ENCODE measurements around the gene MKRN2OS.

The MKRN2OS gene, protein sequence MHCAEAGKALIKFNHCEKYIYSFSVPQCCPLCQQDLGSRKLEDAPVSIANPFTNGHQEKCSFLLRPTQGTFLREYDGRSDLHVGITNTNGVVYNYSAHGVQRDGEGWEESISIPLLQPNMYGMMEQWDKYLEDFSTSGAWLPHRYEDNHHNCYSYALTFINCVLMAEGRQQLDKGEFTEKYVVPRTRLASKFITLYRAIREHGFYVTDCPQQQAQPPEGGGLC

GRCh38 chr3:12545473-12545791, at the start of gene MKRN2OS:
TSS of gene MKRN2OS (minus strand) at chr3:12545499. CDS start at chr3:12545464, 35 bp downstream.
- no peak for DNase-seq (ENCODE audit: low read depth in 2 of 2)

DNA sequence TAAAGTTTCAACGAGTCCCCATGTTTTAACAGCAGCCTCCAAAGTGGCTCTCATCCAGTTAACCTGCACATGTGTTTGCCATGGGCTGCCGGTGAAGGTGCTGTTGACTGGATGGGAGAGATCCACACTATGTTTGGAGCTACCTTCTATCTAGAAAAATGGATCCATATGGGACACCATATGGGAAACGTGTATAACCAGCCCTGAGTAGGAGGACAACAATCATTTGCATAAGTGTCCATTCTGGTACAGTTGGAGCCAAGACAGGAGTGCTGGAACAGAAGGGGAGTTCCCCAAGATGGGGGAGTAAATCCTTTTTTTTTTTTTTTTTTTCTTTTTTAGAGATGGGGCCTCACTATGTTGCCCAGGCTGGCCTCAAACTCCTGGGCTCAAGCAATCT, 48.2 kb upstream of the MKRN2OS start:
- no peak for DNase-seq (ENCODE audit: low read depth in 2 of 2)

GRCh38 chr3:12591997-12592715, 46.9 kb upstream of the MKRN2OS start:
- DNase-seq (ENCODE audit: low read depth in 2 of 2), result no peak

GRCh38 chr3:12591456-12591855, 46.2 kb upstream of the MKRN2OS start:
- no peak for DNase-seq (ENCODE audit: low read depth in 2 of 2)

GRCh38 chr3:12590096-12590495, 44.8 kb upstream of the MKRN2OS start:
- DNase-seq (ENCODE audit: low read depth in 2 of 2), result no peak

GRCh38 chr3:12588039-12589009, 43.0 kb upstream of the MKRN2OS start:
- no peak for DNase-seq (ENCODE audit: low read depth in 2 of 2)

GRCh38 chr3:12586403-12586802, 41.1 kb upstream of the MKRN2OS start:
- no peak for DNase-seq (ENCODE audit: low read depth in 2 of 2)

DNA sequence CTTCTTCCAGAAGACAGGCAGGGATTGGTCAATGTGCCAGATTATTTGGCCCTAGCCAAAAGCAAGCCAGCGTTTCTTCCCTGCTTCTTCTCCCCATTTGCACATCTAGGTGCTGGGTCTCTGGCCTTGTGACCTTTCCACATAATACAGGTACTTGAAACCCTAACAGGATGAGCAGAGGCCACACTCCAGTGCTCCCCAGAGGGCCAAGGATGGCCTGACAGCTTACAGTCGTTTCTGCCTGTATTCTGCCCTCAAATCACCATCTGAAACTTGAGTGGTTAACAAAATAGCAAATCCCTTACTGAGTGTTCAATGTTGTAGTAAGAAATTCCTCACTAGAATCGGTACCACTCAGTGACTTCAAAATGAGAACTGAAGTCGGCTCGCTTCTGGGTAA, 40.7 kb upstream of the MKRN2OS start:
- no peak for DNase-seq (ENCODE audit: low read depth in 2 of 2)

- DNase-seq (ENCODE audit: low read depth in 2 of 2), result no peak
Measured at GRCh38 chr3:12585181-12585580, 39.9 kb upstream of the MKRN2OS start.

DNA sequence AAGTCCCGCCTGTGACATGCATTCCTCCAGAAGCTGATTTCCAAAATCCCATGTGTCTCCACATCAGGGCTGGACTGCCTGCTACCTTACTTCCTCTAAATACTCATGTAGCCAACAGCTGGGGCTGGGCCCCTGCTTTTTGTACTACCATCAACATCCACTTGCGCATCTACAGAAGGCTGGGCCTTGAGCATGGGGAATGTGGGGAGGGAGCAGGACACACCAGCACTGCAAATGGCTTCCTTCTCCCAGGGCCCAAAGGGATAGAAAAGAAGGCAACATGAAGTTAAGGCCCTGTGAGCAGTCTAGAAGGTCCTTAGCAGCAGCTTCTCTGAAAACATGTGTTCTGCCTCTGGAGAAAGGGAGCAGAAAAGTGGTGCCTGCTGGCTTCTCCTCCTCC, 38.8 kb upstream of the MKRN2OS start:
- no peak for DNase-seq (ENCODE audit: low read depth in 2 of 2)

DNA sequence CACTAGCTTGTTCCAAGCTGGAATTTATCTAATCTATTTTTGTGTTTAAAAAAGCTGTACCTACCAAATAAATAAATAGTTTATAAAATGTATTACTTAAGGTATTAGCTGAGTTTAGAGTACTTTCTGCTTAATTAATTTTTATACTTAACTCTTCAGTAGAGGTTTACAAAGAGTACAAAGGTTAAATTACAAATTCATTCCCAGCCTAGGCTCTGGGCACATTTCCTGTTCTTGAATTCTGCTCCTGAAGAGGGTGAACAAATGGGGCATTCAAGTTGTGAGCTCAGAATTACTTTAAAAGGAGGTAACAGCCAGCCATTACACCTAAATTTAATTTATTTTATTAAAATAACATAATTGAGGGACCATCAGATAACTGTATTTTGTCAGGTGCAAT, 38.0 kb upstream of the MKRN2OS start:
- no peak for DNase-seq (ENCODE audit: low read depth in 2 of 2)

DNA sequence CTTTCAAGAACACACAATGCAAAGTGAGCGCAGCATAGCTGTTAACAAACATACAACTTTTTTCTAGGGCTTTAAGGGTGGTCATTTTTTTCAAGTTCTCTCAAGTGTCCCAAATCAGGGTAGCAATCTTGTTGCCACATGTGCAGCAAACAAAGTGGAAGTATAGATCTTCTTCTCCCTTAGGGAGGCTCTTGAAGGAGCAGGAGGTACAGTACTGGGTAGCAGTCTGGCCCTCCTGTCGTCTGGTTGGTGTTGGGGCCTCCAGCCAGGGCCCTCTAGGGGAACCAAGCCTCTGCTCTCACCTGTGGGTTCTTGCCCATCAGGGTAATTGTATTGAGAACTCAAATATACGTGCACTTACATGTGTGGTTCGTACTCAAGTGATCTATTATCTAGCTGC, 37.4 kb upstream of the MKRN2OS start:
- no peak for DNase-seq (ENCODE audit: low read depth in 2 of 2)

DNA sequence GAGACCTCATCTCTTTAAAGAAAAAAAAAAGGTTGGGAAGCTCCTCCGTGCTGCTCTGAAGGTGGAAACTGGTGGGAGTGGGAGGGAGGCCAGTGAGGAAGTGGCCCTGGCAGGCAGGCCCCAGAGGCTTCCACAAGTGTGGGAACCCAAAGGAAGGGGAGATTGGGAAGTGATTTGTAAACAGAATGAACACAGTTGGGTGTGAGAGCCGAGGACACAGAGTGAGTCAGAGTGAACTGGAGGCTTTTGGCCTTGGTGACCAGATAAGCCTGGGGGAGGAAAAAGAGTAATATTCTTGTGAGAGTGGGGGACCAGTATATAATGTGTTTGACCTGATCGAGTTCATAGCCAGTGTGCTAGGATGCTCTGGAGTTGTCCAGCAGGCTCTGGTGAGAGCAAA, 34.6 kb upstream of the MKRN2OS start:
- DNase-seq (ENCODE audit: low read depth in 2 of 2), result no peak

GRCh38 chr3:12579456-12579855, 34.2 kb upstream of the MKRN2OS start:
- no peak for DNase-seq (ENCODE audit: low read depth in 2 of 2)

GRCh38 chr3:12578742-12579141, 33.4 kb upstream of the MKRN2OS start:
- DNase-seq (ENCODE audit: low read depth in 2 of 2), result no peak

- DNase-seq (ENCODE audit: low read depth in 2 of 2), result no peak
Measured at GRCh38 chr3:12577379-12577778, 32.1 kb upstream of the MKRN2OS start.

DNA sequence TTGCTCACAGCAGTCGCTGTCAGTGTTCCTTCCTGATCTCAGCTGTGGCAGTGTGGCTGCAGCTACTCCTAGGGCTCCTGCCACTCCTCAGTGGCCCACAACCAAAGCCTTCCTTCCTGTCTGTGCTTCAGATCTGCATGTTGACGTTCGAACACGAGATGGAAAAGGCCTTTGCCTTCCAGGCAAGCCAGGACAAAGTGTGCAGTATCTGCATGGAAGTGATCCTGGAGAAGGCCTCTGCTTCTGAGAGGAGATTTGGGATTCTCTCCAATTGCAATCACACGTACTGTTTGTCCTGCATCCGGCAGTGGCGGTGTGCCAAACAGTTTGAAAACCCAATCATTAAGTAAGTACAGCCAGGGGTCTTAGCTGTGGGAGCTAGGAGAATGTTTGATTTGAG, 29.4 kb upstream of the MKRN2OS start:
- DNase-seq (ENCODE audit: low read depth in 2 of 2), result no peak

GRCh38 chr3:12574131-12574530, 28.8 kb upstream of the MKRN2OS start:
- no peak for DNase-seq (ENCODE audit: low read depth in 2 of 2)

GRCh38 chr3:12571986-12572385, 26.7 kb upstream of the MKRN2OS start:
- DNase-seq (ENCODE audit: low read depth in 2 of 2), result no peak

DNA sequence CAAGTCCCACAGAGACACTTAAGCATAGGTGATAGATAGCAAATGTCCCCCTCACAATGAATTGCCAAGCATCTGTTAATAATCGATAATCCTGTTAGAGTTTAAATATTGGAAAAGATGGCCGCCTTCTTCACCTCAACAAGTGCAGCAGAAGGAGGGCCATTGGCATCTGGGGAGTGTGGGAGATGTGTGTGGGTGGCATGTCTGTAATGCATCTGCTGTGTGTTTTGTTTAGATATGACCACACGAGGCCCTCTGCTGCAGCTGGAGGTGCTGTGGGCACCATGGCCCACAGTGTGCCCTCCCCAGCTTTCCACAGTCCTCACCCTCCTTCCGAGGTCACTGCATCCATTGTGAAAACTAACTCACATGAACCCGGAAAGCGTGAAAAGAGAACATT, 24.5 kb upstream of the MKRN2OS start:
- DNase-seq (ENCODE audit: low read depth in 2 of 2), result no peak

DNA sequence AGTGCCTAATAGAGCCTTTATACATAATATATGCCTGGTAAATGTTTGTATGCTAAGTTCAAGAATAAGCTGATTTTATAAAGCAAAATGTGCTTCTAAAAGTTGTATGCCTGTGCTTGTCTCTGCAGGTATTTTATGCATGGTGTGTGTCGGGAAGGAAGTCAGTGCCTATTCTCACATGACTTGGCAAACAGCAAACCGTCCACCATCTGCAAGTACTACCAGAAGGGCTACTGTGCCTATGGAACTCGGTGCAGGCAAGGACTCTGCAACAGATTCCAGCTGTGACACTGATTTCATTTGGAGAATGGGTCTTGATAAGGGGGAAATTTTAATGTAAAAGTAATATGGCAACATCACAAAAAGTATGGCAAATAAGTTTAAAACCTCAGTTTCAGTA, 23.4 kb upstream of the MKRN2OS start:
- DNase-seq (ENCODE audit: low read depth in 2 of 2), result no peak

DNA sequence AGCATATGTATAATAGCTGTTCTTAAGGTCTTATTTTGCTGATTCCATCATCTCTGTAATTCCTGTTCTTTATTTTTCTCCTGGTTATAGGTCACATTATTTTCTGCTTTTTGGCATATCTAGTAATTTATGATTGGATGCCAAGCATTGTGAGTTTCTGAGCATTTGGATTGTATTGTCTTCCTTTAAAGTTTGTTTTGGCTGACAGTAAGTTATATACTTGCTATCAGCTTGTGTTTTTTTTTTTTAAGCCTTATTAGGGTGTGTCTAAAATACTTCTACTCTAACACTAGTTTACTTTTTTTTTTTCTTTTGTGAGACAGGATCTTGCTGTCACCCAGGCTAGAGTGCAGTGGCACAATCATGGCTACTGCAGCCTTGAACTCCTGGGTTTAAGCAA, 21.7 kb upstream of the MKRN2OS start:
- DNase-seq (ENCODE audit: low read depth in 2 of 2), result no peak

DNA sequence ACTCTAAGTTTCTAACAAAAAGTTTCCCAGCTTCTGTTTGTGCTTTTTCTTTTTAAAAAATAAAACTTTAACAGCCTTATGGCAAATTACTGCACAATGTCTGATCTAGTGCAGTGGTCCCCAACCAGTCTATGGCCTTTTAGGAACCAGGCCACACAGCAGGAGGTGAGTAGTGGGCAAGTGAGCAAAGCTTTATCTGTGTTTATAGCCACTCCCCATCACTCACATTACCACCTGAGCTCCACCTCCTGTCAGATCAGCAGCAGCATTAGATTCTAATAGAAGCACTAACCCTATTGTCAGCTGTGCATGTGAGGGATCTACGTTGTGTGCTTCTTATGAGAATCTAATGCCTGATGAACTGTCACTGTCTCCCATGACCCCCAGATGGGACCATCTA, 17.2 kb upstream of the MKRN2OS start:
- no peak for DNase-seq (ENCODE audit: low read depth in 2 of 2)
